ENCODE measurements around the gene H1-8.
"Not testable (repeated sequence)": the region's sequence is repeated elsewhere in the genome, so short reads cannot be mapped to it uniquely, and the experiment has no call there.

Gene H1-8

DNA sequence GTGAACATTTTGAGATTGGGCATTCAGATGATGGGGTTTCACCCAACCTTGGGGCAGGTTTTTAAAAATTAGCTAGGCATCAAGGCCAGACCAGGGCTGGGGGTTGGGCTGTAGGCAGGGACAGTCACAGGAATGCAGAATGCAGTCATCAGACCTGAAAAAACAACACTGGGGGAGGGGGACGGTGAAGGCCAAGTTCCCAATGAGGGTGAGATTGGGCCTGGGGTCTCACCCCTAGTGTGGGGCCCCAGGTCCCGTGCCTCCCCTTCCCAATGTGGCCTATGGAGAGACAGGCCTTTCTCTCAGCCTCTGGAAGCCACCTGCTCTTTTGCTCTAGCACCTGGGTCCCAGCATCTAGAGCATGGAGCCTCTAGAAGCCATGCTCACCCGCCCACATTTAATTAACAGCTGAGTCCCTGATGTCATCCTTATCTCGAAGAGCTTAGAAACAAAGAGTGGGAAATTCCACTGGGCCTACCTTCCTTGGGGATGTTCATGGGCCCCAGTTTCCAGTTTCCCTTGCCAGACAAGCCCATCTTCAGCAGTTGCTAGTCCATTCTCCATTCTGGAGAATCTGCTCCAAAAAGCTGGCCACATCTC is 8.4 kb upstream of the H1-8 start:
- no peak overlapping the region for H3K4me3 ChIP-seq (ENCODE audit: low read length)
- TF ChIP-seq ZNF274 (IDR thresholded peaks at IDR 0.05; ENCODE audit: low read depth, low read length) = no peak

GRCh38 chr3:129535075-129535474 is 7.9 kb upstream of the H1-8 start:
- no peak for TF ChIP-seq ZNF274 (IDR thresholded peaks at IDR 0.05; ENCODE audit: low read depth, low read length)
- H3K4me3 ChIP-seq (ENCODE audit: low read length) = no peak overlapping the region

GRCh38 chr3:129536374-129536667 is 6.7 kb upstream of the H1-8 start:
- H3K4me3 ChIP-seq (ENCODE audit: low read length) = no peak overlapping the region
- no peak for TF ChIP-seq ZNF274 (IDR thresholded peaks at IDR 0.05; ENCODE audit: low read depth, low read length)

DNA sequence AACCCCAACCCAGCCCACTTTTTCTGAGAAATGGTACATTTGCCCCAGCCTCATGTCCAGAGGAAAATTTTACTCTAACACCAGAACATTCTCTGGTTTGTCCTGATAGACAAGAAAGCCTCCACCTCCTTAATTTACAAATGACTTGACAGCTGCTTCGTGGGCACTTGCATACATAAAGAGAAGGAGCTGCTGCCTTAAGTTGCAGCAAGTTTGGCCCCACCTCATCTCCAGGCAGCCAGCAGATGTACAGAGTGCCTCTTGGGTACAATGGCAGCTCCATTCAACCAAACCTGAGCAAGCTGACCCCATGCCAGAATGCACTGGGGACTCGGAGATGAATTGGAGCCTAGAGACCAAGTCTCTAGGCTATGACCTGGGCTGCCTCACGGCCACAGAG is 6.2 kb upstream of the H1-8 start:
- TF ChIP-seq ZNF274 (IDR thresholded peaks at IDR 0.05; ENCODE audit: low read depth, low read length) = no peak
- H3K4me3 ChIP-seq (ENCODE audit: low read length) = no peak overlapping the region

- no peak for TF ChIP-seq ZNF274 (IDR thresholded peaks at IDR 0.05; ENCODE audit: low read depth, low read length)
- no peak overlapping the region for H3K4me3 ChIP-seq (ENCODE audit: low read length)
Observed at GRCh38 chr3:129539206-129539605, 3.8 kb upstream of the H1-8 start.

- no peak overlapping the region for H3K4me3 ChIP-seq (ENCODE audit: low read length)
- no peak for TF ChIP-seq ZNF274 (IDR thresholded peaks at IDR 0.05; ENCODE audit: low read depth, low read length)
Observed at GRCh38 chr3:129540776-129541516, 2.0 kb upstream of the H1-8 start.

DNA sequence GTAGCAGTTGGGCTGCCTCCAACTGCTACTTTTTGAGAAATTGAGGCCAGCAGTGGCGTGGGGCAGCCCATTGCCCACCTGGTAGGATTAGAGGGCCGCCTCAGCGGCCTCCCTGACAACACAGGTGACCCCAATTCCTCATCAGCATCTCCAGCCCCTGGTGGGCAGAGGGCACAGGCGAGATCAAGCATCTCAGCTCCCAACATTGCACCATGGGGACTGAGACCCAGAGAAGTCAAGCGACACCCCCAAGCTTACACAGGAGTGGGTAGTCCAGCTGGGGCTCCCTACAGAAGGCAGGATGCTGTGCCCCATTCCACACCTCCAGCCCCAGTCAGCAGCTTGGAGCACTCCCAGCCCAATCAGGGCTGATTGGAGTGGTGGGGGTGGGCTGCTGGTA is 228 bp upstream of the H1-8 start:
- TF ChIP-seq ZNF274 (IDR thresholded peaks at IDR 0.05; ENCODE audit: low read depth, low read length) = no peak
- no peak overlapping the region for H3K4me3 ChIP-seq (ENCODE audit: low read length)

DNA sequence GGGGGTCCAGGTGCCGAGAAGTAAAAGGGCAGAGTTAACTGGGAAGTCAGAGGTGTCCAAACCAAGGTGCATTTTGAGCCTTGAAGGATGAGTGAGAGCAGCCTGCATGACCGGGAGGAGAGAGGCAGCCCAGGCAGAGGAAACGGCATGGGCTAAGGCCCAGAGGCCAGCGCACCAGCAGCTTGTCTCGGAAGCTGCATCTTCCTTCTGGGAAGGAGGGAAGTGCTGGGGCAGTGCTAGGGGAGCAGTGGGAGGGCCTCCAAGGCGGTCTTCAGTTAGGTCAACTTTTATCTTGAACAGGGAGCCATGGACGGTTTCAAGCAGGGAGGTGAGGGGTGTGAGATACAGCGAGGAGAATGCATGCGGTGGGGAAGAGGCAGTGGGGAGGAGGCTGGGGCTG is 1.0 kb downstream of the H1-8 start:
- no peak for TF ChIP-seq ZNF274 (IDR thresholded peaks at IDR 0.05; ENCODE audit: low read depth, low read length)
- no peak overlapping the region for H3K4me3 ChIP-seq (ENCODE audit: low read length)

- H3K4me3 ChIP-seq (ENCODE audit: low read length) = not testable (repeated sequence)
Observed at GRCh38 chr3:129545951-129546350, 3.0 kb downstream of the H1-8 start.

- no peak for TF ChIP-seq ZNF274 (IDR thresholded peaks at IDR 0.05; ENCODE audit: low read depth, low read length)
- H3K4me3 ChIP-seq (ENCODE audit: low read length) = no peak overlapping the region
Observed at GRCh38 chr3:129547241-129547640, 4.3 kb downstream of the H1-8 start.

DNA sequence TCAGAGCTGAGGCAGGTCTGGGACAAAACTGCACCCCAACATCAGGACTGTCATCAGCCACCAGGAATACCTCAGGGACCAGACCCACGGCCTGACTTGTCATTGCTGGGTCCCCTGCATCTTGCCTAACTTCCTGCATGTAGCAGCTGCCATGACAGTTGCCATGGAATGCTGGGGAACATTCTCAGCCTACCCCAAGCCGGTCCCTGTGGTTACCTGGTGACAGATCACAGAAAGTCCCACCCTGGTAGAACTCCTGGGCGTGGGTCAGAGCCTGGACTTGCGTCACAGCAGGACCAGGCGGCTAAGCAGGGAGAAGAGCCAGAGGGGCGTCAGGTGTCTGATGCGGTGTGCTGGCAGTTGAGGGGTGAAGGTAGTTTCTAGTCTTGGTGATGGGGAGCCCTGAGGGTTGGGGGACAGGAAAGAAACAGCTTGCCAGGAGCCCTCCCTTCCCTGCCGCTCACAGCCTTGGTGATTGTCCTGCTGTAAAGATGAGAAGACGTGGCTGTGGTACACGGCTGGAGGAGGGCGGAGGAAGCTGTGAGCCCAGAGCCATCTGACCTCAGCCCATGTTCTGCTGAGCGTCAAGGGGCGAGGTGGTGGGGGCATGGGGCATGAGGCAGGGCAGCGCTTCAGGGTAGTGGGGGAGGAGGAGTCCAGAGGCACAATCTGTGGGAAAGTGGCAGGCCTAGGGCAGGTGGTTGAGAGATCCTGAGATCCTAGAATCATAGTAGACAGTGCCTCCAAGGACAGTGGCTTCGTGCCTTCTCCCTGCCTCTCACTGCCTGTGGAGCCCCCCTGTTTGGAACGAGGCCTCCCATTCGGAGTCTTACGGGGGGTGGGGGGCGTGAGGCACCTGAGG is 5.4 kb downstream of the H1-8 start:
- no peak overlapping the region for H3K4me3 ChIP-seq (ENCODE audit: low read length)
- no peak for TF ChIP-seq ZNF274 (IDR thresholded peaks at IDR 0.05; ENCODE audit: low read depth, low read length)

- TF ChIP-seq ZNF274 (IDR thresholded peaks at IDR 0.05; ENCODE audit: low read depth, low read length) = no peak
- H3K4me3 ChIP-seq (ENCODE audit: low read length) = no peak overlapping the region
Observed at GRCh38 chr3:129549006-129549800, 6.2 kb downstream of the H1-8 start.

DNA sequence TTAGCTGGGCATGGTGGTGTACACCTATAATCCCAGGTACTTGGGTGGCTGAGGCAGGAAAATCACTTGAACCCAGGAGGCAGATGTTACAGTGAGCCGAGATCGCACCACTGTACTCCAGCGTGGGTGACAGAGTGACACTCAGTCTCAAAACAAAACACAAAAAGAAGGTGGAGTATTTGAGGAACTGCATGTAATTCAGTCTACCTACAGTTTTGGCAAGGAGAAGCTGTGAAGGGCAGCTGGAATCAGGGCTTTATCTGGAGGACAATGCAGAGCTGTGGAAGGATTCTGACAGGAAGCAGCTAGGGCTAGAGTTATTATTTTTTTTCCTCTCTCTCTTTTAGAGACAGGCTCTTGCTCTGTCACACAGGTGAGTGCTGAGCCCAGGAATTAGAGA is 6.8 kb downstream of the H1-8 start:
- no peak for TF ChIP-seq ZNF274 (IDR thresholded peaks at IDR 0.05; ENCODE audit: low read depth, low read length)

DNA sequence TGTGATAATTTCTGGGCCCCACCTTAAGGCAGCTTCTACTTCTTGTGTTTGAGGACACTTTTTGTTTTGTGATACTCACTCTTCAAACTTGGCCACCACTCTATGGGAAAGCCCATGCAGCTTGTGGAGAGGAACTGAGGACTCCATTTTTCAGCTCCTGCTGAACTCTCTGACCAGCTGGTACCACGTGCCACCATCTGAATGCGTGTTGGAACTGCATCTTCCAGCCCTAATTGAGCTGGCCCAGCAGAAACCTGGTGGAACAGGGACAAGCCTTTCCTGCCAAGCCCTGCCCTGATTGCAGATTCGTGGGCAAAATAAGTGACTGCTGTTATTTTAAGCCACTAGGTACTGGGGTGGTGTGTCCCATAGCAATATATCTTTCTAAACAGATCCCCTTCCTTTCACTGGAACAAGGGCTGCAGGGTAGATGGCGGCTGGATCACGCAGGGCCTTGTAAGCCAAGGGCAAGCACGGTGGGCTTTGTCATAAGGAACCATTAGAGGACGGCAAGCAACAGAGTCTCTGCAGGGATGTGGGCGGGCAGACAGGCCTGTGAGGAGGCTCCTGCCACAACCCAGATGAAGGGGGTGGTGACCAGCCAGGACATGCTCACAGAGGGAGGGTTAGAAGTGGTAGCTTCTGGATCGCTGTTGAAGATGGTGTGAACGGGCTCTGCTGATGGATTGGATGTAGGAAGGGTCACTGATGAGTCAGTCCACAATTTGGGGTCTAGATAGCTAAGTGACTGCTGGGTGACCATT is 9.5 kb downstream of the H1-8 start:
- TF ChIP-seq ZNF274 (IDR thresholded peaks at IDR 0.05; ENCODE audit: low read depth, low read length) = no peak
- H3K4me3 ChIP-seq (ENCODE audit: low read length) = no peak overlapping the region

More for the DNA sequence above, 6.8 kb downstream of the H1-8 start:
- no peak overlapping the region for H3K4me3 ChIP-seq (ENCODE audit: low read length)
